PC-9 (cell line): ENCODE results near the gene ANKRD44.

ENCODE experiments used
- EZH2 ChIP-seq: fragments of 200-600 bp; sonication (generic); IDR thresholded peaks from 2 replicates; pipeline ENCODE4 v1.8.0; 2017; ENCODE audit warnings: antibody characterized with exemption, low read depth
- TF ChIP-seq, protein P1 (sequence below): fragments of 200-600 bp; sonication (generic); conservative IDR thresholded peaks from 2 replicates; pipeline ENCODE4 v1.6.1; 2017; ENCODE audit warnings: mixed run types, antibody characterized with exemption, mild to moderate bottlenecking, moderate library complexity

- TF ChIP-seq, protein P1, sequence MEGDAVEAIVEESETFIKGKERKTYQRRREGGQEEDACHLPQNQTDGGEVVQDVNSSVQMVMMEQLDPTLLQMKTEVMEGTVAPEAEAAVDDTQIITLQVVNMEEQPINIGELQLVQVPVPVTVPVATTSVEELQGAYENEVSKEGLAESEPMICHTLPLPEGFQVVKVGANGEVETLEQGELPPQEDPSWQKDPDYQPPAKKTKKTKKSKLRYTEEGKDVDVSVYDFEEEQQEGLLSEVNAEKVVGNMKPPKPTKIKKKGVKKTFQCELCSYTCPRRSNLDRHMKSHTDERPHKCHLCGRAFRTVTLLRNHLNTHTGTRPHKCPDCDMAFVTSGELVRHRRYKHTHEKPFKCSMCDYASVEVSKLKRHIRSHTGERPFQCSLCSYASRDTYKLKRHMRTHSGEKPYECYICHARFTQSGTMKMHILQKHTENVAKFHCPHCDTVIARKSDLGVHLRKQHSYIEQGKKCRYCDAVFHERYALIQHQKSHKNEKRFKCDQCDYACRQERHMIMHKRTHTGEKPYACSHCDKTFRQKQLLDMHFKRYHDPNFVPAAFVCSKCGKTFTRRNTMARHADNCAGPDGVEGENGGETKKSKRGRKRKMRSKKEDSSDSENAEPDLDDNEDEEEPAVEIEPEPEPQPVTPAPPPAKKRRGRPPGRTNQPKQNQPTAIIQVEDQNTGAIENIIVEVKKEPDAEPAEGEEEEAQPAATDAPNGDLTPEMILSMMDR = no peak
- no peak for TF ChIP-seq EZH2
These were observed 344.9 kb downstream of the ANKRD44 start for GRCh38 chr2:196965651-196966050.
